ENCODE results near the gene ARHGDIB.

The ARHGDIB gene

DNA sequence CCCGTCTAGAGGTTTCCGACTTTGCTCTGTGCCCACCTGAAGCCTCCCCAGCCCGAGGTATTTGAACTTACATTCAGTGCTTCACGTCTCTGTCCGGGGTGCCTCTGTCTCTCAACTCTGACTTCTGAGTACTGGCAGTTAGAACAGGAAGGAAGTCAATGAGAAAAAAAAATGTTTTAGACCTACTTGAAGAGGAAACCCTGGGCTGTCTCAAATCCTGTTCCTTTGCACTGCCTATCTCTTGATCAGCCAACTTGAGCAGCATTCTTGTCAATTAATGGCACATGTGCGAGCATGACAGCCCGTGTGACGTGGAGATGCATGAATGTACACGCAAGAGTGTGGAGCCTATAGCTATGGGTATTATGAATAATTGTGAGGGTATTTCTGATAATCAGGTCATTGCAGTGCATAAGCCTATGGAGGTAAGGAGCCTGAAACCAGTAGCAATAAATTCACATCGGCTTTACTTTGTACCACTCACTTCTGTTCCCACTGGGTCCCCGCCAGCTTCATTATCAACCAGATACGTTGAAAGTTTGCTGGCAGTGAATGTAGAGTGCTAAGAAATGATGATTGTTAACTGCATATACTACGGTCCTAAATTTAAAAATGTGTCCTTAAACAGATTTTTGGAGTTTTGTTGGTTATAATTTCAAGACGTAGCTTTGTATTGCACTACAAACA lies at the start of gene ARHGDIB:
Gene ARHGDIB, minus strand, starts transcription at position 136 of the 687 bp plus-strand sequence. CDS start 10,889 bp downstream, outside the sequence.
- no peak for DNase-seq (ENCODE audit: low spot score)

DNA sequence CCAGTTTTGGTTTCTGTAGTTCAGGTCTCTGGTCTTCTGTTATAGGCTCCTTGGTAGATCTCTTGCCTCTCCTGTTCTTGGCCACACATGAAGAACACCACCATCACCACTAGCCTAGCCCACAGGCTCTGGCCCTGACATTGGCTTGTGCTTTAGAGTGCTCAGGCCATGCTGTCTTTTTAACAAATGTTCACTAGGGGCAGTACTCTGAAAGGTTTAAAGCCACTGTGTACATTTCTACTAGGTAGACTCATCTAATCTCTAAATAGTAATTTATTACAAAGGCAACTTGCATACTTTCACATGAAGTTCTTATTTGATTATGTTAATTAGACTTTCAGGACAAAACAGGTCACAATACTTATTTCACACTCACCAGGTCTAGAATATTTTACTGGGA lies 49.8 kb upstream of the ARHGDIB start:
- no peak for DNase-seq (ENCODE audit: low spot score)

DNA sequence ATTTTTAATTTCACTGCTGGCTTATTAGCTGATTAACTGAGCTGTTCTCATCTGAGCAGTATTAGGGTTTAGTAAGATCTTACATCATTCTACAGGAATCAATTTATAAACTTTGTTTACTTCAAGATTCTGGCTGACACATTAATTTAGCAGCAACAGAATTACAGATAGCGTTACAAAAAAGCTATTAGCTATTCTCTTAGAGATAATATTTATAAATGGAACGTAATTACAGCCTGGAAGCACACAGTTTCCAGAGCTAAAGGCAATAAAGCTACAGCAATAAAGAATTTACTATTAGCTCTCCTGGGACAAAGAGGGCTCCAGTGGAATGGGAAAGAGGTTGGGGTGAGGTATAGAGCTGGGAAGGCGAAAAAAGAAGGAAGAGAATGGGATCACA lies 46.1 kb upstream of the ARHGDIB start:
- no peak for DNase-seq (ENCODE audit: low spot score)

DNA sequence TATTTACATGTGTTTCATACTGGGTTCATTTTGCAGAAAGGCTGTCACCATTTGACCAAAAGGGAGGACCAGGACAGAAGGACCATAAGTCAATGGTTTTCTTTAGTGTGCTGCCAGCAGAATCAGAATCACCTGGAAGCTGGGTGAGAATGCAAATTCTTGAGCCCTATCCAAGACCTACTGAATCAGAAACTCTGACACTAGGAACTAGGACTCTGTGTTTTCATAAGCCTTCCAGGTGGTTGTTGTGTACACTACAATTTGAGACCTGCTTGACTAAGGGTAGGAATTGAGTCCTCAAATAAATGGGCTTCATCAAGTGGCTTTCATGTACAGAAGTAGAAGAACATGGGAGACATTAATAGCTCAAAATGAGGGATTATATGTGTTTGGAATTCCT lies 43.7 kb upstream of the ARHGDIB start:
- no peak for DNase-seq (ENCODE audit: low spot score)

DNA sequence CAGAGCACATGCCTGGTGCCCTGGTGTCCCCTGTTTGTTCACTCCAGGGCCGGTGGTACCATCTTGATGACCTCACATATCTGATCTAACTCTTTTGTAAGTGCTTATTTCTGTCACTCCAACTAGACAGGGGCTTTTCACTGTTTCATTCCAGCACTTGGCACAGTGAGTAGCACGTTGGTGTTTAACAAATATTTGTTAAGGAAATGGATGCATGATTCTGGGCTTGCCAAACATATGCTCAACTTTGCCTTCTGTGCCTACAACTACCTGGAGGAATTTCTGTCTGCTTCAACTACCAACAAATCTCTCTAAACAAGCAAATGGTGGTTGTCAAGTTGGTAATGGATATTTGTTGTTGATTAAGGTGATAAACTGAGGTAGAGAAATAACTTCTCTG lies 43.0 kb upstream of the ARHGDIB start:
- DNase-seq (ENCODE audit: low spot score): no peak

DNA sequence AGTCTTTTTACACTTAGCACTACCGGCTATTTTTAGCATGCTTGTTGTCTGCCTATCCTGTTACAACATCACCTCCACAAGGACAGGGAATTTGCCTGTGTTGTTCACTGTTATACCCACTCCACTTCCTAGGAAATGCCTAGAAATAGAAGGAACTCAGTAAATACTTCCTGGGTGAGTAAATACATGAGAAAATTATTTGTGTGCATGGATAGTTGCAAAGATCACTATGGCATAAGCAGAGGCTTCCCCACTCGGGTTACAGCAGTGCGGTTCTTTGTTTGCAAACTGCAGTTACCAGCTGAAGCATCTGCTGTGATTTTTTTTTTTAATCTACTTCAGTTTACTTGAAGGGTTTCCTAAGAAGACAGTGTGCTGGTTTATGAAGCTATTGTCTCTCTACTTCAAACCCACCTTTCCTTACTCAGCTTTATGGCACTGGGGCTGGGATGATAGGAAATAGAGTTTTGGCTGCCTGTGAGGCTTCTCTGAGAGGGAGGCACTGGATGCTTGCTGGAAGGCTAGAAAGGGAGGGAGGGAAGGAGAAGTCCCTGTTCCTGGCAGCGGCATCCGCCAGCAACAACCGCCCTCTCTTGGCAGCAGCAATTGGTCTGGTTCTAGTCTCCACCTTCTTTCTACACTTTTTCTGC lies 40.5 kb upstream of the ARHGDIB start:
- DNase-seq (ENCODE audit: low spot score): no peak

DNA sequence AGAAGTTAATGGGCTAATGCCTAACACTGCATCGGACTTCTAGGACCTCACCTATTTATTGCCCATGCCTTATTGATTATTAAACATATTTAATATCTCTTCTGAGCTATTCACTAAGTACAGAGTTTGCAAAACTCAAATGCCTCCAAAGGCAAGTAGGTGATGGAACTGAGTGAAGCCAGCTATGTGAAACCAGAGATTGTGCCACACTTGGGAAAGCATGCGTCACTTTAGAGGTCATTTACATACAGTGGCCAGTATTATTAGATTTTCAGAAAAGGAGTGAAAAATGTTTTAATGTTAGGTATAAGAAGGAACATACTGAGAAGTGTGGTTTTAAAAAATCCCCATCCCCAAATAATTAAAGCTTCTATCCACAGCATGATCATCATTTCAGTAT lies 39.2 kb upstream of the ARHGDIB start:
- DNase-seq (ENCODE audit: low spot score): no peak

DNA sequence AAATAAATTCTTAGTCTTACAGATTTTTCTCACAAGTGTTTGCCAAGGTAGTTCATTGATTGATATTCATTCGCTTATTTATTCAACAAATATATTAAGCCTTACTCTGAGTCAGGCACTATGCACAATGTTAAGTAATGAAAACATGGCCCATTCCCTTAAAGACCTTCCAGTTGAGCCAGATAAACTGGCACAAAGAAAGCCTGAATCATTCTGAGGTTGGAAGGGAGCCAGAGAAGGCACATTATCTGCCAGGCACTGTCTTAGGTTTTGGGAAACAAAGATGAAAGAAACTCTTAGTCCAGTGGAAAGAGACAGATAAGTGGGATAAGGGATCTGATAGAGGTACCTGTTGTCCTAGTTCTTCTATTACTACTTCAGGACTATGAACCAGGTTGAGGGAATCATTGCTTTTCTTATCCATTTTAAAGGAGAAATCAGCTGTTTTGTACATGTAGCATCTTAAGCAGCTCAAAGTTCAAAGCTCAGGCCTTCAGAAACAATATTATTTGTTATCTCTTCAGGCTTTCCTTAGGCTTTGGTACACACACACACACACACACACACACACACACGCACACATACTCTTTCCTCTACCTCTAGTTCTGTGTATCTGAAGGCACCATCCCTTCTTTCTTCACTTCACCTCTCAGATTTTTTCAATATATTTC lies 38.4 kb upstream of the ARHGDIB start:
- DNase-seq (ENCODE audit: low spot score): no peak

DNA sequence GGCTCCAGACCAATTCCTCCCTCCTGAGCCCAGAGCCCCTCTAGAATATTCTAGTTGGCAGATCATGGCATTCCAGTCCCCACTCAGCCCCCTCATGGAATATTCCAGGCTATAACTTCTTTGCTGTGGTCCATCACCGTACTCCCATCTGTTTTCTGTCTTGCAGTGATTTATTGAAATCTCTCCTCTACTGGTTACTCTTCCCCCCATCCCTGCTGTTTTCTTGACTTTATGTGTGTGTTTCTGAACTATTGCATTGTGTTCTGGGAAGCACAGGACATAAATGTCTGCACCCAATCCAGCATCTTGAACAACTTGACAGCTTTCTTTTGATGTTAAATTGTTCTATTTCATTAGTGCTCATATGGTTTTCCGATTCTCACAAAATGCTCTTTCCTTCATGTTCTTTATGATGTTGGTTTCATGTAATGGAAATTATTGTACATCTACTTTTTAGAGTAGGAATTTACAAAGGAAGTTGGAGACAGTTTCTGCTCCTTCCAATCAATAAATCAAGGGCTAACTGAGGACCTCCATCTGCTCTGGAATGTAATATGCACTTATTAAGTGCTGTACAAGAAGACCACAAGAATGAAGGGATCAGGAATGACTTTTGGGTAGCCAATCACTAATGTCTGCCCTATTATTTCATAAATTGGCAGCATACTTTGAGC lies 37.8 kb upstream of the ARHGDIB start:
- no peak for DNase-seq (ENCODE audit: low spot score)

DNA sequence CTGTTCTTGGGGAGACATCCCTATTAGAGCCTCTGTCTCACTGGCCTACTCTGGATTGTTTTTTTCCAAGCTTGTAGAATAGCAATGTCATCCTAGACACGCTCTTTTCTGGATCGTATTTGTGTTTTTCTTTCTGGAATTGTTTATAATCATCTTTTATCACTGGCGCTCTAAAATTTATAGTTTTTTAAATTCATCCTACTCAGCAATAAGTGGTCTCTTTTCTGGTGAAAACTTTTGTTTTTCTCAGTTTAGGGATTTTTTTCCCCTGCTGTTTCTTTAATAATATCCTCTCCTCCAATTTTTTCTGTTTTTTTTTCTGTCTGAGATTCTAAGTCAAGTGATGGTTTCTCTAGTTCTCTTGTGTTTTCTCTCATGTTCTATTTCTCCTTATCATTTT lies 36.6 kb upstream of the ARHGDIB start:
- no peak for DNase-seq (ENCODE audit: low spot score)

DNA sequence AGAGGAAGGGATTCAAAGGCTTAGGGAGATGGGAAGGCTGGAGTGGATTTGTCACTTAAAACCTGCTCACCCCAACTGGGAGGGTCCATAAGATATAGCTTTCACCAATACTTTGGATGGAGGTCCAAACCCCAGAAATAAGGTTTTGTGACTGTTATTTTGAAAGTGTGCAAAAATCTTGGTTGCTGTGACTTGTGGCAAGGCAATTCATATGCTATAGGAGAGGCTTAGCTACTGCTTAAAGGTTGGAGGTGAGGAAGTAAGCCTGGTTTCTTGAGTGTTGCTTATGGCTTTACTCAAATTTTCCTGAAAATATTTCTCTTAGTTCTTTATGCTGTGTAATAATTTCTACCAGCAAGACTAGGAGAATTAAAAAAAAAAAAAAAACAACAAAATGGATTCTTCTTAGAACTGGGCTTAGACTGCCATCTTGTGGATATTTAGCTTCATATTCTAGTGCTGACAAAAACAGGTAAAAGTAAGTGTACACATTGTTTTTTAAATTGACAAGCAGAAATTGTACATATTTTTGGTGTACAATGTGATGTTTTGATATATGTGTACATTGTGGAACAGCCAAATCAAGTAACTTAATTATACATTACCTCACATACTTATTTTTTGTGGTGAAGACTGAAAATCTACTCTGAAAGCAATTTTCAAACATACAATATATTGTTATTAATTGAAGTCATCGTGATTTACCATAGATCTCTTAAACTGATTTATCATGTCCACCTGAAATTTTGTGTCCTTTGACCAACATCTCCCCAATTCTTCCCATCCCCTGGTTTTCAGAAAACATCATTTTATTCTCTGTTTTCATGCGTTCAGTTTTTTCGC lies 34.4 kb upstream of the ARHGDIB start:
- peak; percentile 70 for DNase-seq (ENCODE audit: low spot score)

DNA sequence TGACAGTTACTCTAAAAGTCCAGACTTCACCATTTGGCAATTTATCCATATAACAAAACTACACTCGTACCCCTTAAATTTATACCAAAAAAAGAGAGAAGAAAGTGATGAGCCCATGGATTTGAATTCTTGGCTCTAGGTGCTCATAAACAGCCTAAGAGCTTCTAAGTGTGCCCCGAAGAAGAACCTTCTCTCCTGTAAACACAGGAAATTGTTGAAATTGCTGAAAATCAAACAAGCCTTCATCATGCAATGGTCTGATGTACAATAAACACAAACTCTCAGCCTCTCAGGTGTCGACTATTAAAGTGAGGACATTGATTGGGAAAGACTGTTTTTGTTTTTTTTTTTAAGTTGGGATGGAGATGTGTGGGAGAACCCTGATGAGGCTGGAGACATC lies 33.2 kb upstream of the ARHGDIB start:
- DNase-seq (ENCODE audit: low spot score): no peak

DNA sequence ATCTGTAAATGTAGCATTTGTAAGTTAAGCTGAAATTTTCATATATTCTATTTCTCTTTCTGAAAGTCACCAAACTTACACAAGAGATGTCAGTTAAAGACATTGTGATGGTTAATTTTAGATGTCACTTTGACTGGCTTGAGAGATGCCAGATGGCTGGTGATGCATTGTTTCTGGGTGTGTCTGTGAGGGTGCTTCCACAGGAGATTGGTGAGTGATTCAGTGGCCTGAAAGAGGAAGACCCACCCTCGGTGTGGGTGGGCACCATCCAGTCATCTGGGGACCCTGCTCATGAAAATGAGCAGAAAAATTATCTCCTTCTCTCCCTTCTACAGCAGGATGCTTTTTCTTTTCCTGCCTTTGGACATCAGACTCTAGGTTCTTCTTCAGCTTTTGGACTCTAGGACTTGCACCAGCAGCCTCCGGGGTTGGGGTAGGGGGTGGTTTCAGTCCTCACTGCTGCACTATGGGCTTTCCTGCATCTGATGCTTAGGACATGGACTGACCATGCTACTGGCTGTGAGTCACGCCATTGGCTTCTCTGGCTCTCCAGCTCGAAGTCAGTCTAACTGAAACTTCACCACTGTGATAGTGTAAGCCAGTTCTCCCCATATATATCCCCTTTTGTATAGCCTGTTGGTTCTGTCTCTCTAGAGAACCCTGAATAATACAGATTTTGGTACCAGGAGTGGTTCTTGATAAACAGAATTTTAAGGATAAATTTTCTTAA lies 32.3 kb upstream of the ARHGDIB start:
- no peak for DNase-seq (ENCODE audit: low spot score)

DNA sequence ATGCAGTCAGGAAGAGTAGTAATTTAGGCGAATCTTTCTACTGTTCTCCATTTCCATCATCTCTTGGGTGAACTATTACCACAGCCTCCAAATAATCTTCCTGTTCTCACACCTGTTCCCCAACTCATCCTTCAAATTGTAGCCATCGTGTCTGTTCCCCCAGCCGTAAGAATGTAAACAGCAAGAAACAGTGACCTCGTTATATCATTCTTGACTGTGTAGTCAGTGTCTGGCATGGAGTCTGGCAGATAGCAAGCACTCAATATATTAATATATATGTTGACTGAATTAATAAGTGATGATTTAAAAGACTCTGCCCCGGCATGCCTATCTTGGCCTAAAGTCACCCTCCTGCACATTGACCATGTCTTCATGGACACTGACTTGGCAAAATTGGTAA lies 31.7 kb upstream of the ARHGDIB start:
- DNase-seq (ENCODE audit: low spot score): no peak

DNA sequence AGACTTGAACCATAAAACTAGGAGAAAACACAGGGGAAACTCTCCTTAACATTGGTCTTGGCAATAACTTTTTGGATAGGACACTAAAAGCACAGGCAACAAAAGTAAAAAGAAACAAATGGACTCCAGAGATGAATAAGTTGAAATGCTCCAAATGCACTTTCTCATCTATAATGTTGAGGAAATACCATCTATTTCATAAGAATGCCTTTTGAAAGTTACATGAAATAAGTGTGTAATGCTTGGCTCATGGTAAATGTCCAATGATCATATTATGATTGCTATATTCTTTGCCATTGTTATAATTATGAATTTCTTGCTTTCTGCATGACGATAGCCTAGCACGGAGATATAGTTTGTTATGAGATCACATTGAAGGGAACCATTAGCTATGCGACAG lies 31.3 kb upstream of the ARHGDIB start:
- DNase-seq (ENCODE audit: low spot score): no peak

DNA sequence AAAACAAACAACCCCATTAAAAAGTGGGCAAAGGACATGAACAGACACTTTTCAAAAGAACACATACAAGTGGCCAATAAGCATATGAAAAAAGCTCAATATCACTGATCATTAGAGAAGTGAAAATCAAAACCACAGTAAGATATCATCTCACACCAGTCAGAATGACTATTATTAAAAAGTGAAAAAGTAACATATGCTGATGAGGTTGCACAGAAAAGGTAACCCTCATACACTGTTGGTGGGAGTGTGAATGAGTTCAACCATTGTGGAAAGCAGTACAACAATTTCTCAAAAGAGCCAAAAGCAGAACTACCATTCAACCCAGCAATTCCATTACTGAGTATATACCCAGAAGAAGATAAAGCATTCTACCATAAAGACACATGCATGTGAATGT lies 29.7 kb upstream of the ARHGDIB start:
- no peak for DNase-seq (ENCODE audit: low spot score)

DNA sequence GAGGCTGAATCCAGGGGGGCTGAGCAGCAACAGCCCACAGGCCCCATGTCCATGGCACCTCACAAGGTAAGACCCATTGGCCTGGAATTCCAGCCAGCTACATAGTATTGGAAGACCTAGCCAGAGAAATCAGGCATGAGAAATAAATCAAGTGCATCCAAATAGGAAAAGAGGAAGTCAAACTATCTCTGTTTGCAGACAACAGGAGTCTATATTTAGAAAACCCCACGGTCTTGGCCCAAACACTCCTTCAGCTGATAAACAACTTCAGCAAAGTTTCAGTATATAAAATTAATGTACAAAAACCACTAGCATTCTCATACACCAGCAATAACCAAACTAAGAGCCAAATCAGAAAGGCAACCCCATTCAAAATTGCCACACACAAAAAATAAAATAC lies 28.4 kb upstream of the ARHGDIB start:
- DNase-seq (ENCODE audit: low spot score): no peak

DNA sequence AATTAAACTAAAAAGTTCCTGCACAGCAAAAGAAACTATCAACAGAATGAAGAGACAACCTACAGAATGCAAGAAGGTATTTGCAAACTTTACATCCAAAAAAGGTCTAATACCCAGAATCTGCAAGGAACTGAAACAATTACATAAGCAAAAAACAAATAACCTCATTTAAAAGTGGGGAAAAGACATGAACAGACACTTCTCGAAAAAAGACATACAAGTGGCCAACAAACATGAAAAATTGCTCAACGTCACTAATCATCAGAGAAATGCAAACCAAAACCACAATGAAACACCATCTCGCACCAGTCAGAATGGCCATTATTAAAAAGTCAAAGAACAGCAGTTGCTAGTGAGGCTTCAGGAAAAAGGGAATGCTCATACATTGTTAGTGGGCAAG lies 26.6 kb upstream of the ARHGDIB start:
- DNase-seq (ENCODE audit: low spot score): no peak

DNA sequence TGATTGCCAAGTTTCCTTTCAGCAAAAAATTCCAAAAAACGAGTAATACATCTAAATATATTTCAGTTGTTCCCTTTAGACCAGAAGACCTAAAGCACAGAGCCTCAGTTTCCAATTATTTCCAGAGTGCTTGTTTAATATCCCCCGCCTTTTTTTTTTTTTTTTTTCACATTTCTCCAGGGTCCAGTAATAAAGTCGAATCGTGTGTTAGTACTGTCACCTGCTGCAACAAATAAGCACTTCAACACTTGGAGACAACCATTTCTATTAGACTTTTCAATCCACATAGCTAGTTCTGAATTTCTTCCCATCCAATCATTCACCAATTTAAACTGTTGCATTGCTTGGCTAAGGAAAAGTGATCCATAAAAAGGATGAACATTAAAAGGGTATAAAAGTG lies 25.0 kb upstream of the ARHGDIB start:
- no peak for DNase-seq (ENCODE audit: low spot score)

DNA sequence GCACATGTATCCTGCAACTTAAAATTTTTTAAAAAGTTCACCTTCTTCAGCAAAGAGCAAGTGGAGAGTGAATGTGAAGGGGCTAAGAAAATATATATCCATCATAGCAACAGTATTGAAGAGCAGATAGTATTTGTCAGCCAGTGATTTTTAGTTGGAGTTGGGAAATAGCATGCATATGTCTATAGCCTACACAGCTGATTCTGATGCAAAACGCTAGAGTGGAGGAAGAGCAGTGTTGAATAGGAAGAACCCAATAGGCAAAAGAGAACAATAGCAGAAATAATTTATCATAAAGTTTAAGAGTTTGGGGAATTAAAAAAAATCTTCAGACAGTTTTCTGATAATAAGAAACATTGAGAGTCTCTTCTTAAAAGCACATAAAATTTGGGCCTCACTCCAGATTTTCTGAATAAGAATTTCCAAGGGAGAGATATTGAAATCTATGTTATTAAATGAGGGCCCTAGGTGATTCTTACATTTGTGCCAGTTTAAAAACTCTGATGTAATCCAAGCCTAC lies 23.4 kb upstream of the ARHGDIB start:
- DNase-seq (ENCODE audit: low spot score): no peak

DNA sequence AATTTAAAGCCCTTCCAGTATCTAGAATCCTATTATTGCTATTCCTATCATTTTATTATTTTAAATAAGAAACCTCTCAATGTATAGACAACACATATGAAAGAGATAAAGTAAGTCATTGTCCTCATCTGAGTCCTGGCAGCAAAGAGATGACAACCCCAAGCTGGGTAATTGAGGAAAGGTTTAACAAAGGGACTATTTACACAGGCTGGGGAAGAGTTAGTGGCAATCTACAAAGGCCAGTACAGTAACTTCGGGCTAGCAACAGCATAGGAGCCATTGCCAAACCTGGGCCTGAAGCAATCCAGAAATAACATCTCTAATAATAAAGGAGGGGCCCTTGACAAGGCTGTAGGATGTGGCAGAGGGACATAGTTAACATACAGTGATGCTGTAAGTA lies 22.6 kb upstream of the ARHGDIB start:
- no peak for DNase-seq (ENCODE audit: low spot score)

All from LoVo (cell line).